ENCODE measurements around the gene FOXO1.

DNA sequence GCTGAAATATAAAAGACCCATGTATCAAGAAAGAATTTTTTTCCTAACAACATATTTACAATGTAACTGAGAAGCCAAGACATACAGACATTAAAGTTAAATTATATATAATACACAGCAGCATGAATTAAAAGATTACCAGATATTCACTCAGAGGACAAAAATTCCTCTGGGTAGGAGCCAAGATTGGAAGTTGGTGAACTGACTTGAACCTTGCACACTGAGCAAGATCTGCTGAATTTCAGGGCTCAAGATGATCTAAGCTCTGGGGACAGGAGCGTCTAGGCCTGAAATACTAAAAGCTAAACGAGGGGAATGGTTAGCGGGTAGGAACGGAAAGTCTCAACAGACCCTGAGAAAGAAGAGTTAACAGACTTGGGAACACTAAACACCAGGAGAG is 8.5 kb downstream of the FOXO1 start:
- TF ChIP-seq CREB1 (CRISPR knock-in tag; IDR thresholded peaks at IDR 0.05; ENCODE audit: low read depth) (no peak), EZH2 (IDR thresholded peaks at IDR 0.05; ENCODE audit: low read depth, unreplicated experiment) (no peak), JUNB (IDR thresholded peaks at IDR 0.05; ENCODE audit: unreplicated experiment) (no peak), POLR2AphosphoS5 (IDR thresholded peaks at IDR 0.05; ENCODE audit: low read depth) (no peak), EZH2phosphoT487 (IDR thresholded peaks at IDR 0.05; ENCODE audit: unreplicated experiment) (no peak), ZNF331 (CRISPR knock-in tag; IDR thresholded peaks at IDR 0.05; ENCODE audit: low read depth) (no peak), ZNF114 (CRISPR knock-in tag; IDR thresholded peaks at IDR 0.05) (no peak), NANOG (IDR thresholded peaks at IDR 0.05; ENCODE audit: borderline replicate concordance) (no peak)
- TF ChIP-seq, protein P1, sequence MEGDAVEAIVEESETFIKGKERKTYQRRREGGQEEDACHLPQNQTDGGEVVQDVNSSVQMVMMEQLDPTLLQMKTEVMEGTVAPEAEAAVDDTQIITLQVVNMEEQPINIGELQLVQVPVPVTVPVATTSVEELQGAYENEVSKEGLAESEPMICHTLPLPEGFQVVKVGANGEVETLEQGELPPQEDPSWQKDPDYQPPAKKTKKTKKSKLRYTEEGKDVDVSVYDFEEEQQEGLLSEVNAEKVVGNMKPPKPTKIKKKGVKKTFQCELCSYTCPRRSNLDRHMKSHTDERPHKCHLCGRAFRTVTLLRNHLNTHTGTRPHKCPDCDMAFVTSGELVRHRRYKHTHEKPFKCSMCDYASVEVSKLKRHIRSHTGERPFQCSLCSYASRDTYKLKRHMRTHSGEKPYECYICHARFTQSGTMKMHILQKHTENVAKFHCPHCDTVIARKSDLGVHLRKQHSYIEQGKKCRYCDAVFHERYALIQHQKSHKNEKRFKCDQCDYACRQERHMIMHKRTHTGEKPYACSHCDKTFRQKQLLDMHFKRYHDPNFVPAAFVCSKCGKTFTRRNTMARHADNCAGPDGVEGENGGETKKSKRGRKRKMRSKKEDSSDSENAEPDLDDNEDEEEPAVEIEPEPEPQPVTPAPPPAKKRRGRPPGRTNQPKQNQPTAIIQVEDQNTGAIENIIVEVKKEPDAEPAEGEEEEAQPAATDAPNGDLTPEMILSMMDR (conservative IDR thresholded peaks at IDR 0.05; ENCODE audit: low read depth in 2 of 2): no peak
- TF ChIP-seq, protein P2, sequence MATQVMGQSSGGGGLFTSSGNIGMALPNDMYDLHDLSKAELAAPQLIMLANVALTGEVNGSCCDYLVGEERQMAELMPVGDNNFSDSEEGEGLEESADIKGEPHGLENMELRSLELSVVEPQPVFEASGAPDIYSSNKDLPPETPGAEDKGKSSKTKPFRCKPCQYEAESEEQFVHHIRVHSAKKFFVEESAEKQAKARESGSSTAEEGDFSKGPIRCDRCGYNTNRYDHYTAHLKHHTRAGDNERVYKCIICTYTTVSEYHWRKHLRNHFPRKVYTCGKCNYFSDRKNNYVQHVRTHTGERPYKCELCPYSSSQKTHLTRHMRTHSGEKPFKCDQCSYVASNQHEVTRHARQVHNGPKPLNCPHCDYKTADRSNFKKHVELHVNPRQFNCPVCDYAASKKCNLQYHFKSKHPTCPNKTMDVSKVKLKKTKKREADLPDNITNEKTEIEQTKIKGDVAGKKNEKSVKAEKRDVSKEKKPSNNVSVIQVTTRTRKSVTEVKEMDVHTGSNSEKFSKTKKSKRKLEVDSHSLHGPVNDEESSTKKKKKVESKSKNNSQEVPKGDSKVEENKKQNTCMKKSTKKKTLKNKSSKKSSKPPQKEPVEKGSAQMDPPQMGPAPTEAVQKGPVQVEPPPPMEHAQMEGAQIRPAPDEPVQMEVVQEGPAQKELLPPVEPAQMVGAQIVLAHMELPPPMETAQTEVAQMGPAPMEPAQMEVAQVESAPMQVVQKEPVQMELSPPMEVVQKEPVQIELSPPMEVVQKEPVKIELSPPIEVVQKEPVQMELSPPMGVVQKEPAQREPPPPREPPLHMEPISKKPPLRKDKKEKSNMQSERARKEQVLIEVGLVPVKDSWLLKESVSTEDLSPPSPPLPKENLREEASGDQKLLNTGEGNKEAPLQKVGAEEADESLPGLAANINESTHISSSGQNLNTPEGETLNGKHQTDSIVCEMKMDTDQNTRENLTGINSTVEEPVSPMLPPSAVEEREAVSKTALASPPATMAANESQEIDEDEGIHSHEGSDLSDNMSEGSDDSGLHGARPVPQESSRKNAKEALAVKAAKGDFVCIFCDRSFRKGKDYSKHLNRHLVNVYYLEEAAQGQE (IDR thresholded peaks at IDR 0.05; ENCODE audit: unreplicated experiment): no peak
- TF ChIP-seq, protein P3, sequence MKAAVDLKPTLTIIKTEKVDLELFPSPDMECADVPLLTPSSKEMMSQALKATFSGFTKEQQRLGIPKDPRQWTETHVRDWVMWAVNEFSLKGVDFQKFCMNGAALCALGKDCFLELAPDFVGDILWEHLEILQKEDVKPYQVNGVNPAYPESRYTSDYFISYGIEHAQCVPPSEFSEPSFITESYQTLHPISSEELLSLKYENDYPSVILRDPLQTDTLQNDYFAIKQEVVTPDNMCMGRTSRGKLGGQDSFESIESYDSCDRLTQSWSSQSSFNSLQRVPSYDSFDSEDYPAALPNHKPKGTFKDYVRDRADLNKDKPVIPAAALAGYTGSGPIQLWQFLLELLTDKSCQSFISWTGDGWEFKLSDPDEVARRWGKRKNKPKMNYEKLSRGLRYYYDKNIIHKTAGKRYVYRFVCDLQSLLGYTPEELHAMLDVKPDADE (IDR thresholded peaks at IDR 0.05): no peak
- TF ChIP-seq, protein P4, sequence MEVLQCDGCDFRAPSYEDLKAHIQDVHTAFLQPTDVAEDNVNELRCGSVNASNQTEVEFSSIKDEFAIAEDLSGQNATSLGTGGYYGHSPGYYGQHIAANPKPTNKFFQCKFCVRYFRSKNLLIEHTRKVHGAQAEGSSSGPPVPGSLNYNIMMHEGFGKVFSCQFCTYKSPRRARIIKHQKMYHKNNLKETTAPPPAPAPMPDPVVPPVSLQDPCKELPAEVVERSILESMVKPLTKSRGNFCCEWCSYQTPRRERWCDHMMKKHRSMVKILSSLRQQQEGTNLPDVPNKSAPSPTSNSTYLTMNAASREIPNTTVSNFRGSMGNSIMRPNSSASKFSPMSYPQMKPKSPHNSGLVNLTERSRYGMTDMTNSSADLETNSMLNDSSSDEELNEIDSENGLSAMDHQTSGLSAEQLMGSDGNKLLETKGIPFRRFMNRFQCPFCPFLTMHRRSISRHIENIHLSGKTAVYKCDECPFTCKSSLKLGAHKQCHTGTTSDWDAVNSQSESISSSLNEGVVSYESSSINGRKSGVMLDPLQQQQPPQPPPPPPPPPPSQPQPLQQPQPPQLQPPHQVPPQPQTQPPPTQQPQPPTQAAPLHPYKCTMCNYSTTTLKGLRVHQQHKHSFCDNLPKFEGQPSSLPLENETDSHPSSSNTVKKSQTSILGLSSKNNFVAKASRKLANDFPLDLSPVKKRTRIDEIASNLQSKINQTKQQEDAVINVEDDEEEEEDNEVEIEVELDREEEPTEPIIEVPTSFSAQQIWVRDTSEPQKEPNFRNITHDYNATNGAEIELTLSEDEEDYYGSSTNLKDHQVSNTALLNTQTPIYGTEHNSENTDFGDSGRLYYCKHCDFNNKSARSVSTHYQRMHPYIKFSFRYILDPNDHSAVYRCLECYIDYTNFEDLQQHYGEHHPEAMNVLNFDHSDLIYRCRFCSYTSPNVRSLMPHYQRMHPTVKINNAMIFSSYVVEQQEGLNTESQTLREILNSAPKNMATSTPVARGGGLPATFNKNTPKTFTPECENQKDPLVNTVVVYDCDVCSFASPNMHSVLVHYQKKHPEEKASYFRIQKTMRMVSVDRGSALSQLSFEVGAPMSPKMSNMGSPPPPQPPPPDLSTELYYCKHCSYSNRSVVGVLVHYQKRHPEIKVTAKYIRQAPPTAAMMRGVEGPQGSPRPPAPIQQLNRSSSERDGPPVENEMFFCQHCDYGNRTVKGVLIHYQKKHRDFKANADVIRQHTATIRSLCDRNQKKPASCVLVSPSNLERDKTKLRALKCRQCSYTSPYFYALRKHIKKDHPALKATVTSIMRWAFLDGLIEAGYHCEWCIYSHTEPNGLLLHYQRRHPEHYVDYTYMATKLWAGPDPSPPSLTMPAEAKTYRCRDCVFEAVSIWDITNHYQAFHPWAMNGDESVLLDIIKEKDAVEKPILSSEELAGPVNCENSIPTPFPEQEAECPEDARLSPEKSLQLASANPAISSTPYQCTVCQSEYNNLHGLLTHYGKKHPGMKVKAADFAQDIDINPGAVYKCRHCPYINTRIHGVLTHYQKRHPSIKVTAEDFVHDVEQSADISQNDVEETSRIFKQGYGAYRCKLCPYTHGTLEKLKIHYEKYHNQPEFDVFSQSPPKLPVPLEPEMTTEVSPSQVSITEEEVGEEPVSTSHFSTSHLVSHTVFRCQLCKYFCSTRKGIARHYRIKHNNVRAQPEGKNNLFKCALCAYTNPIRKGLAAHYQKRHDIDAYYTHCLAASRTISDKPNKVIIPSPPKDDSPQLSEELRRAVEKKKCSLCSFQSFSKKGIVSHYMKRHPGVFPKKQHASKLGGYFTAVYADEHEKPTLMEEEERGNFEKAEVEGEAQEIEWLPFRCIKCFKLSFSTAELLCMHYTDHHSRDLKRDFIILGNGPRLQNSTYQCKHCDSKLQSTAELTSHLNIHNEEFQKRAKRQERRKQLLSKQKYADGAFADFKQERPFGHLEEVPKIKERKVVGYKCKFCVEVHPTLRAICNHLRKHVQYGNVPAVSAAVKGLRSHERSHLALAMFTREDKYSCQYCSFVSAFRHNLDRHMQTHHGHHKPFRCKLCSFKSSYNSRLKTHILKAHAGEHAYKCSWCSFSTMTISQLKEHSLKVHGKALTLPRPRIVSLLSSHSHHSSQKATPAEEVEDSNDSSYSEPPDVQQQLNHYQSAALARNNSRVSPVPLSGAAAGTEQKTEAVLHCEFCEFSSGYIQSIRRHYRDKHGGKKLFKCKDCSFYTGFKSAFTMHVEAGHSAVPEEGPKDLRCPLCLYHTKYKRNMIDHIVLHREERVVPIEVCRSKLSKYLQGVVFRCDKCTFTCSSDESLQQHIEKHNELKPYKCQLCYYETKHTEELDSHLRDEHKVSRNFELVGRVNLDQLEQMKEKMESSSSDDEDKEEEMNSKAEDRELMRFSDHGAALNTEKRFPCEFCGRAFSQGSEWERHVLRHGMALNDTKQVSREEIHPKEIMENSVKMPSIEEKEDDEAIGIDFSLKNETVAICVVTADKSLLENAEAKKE (CRISPR knock-in tag; IDR thresholded peaks at IDR 0.05): no peak
